Activated CD8-positive, alpha-beta T cell treated with anti-CD3 and anti-CD28 coated beads, Interleukin-2, amount 10 ng/mL, durations not matched to agents 7 days and 5 days (primary cell): Measurements from ENCODE around the gene C20orf204. TPM values are rescaled to one million over a fixed set of nuclear protein-coding genes. Genes with fewer than 3 reads are reported as not detected.

ENCODE experiments used
- ATAC-seq: fragments of 150-1000 bp; cut with Tn5 transposase; one replicate; pipeline ENCODE4 v1.10.0; 2021; ENCODE audit warnings: moderate library complexity
- CTCF ChIA-PET: fragments of 350-600 bp; sonication (Branson Sonifier 250); formaldehyde crosslinking; loops from one replicate; lab custom pipeline; 2021; ENCODE audit warnings: antibody characterized with exemption; lab: Charles Lee
- POLR2A ChIA-PET: fragments of 350-600 bp; sonication (Branson Sonifier 250); formaldehyde crosslinking; loops from one replicate; lab custom pipeline; 2021; ENCODE audit warnings: antibody characterized with exemption; lab: Charles Lee
- DNase-seq: peaks from one replicate; pipeline ENCODE4 v3.0.0-alpha.2; 2020
- H3K27ac Mint-ChIP-seq: one replicate; pipeline ENCODE4 v1.8.0; 2021; ENCODE audit warnings: mild to moderate bottlenecking, mixed read lengths
- H3K27me3 Mint-ChIP-seq: one replicate; pipeline ENCODE4 v1.8.0; 2021; ENCODE audit warnings: low read depth, mixed read lengths
- H3K36me3 Mint-ChIP-seq: one replicate; pipeline ENCODE4 v1.8.0; 2021; ENCODE audit warnings: low read depth, mixed read lengths
- H3K4me1 Mint-ChIP-seq: one replicate; pipeline ENCODE4 v1.8.0; 2021; ENCODE audit warnings: low read depth, mixed read lengths
- H3K4me3 Mint-ChIP-seq: one replicate; pipeline ENCODE4 v1.8.0; 2021; ENCODE audit warnings: mild to moderate bottlenecking, mixed read lengths
- H3K9me3 Mint-ChIP-seq: one replicate; pipeline ENCODE4 v1.8.0; 2022; ENCODE audit warnings: mixed read lengths; ENCODE audit not compliant: insufficient read depth
- total RNA-seq, 2 experiments: library from RNA; stranded (reverse); gene quantifications; one replicate each; pipeline ENCODE4 v1.2.3, GENCODE V29; 2021

Gene C20orf204
- total RNA-seq, 2 experiments from 2014 or later, result 6.4 to 7.6 TPM

GRCh38 chr20:64029293-64030117, 6.5 kb upstream of the C20orf204 start:
- ChIA-PET POLR2A (no interaction called here), CTCF (interaction anchor here (0.6 kb wide), 1 partner anchor 41 kb away, joined by 3 read pairs; no protein-coding TSS in a partner anchor)
- Mint-ChIP-seq H3K27me3 (no peaks in the 10 kb centered on the region), H3K36me3 (peaks cover 69% of the 10 kb centered on the region), H3K4me1 (peaks cover 14% of the 10 kb centered on the region), H3K4me3 (no peak overlapping the region), H3K9me3 (no peaks in the 10 kb centered on the region), H3K27ac (no peak overlapping the region)
- ATAC-seq (no peak), DNase-seq (no peak)

GRCh38 chr20:64030371-64031134, 5.4 kb upstream of the C20orf204 start:
- CTCF ChIA-PET, result no interaction called here
- H3K9me3 Mint-ChIP-seq, result no peaks in the 10 kb centered on the region
- H3K4me3 Mint-ChIP-seq, result no peak overlapping the region
- ATAC-seq (no peak), DNase-seq (no peak)
- peaks cover 73% of the 10 kb centered on the region for H3K36me3 Mint-ChIP-seq
- peaks cover 24% of the 10 kb centered on the region for H3K4me1 Mint-ChIP-seq
- H3K27ac Mint-ChIP-seq, result peak overlapping the region; percentile 34
- H3K27me3 Mint-ChIP-seq, result no peaks in the 10 kb centered on the region
- POLR2A ChIA-PET, result no interaction called here

GRCh38 chr20:64031822-64032314, 4.1 kb upstream of the C20orf204 start:
- H3K27ac Mint-ChIP-seq, result no peak overlapping the region
- H3K4me3 Mint-ChIP-seq, result no peak overlapping the region
- ChIA-PET POLR2A (no interaction called here), CTCF (no interaction called here)
- ATAC-seq, result no peak
- H3K27me3 Mint-ChIP-seq, result no peaks in the 10 kb centered on the region
- DNase-seq, result no peak
- H3K4me1 Mint-ChIP-seq, result peaks cover 37% of the 10 kb centered on the region
- no peaks in the 10 kb centered on the region for H3K9me3 Mint-ChIP-seq
- H3K36me3 Mint-ChIP-seq, result peaks cover 66% of the 10 kb centered on the region

- Mint-ChIP-seq H3K4me3 (no peak overlapping the region), H3K27me3 (no peaks in the 10 kb centered on the region), H3K4me1 (peaks cover 48% of the 10 kb centered on the region), H3K27ac (peak overlapping the region; percentile 99), H3K9me3 (no peaks in the 10 kb centered on the region), H3K36me3 (peaks cover 59% of the 10 kb centered on the region)
- ChIA-PET CTCF (interaction anchor here (0.9 to 1.8 kb wide), 3 partner anchors 23 to 237 kb away, joined by 3 to 6 read pairs (median 3); partner anchors contain the start of gene PRPF6), POLR2A (no interaction called here)
- no peak for DNase-seq
- no peak for ATAC-seq
These were observed 3.0 kb upstream of the C20orf204 start for GRCh38 chr20:64032706-64033624.

- Mint-ChIP-seq H3K27me3 (no peaks in the 10 kb centered on the region), H3K4me3 (peak overlapping the region; percentile 31), H3K4me1 (peaks cover 49% of the 10 kb centered on the region), H3K36me3 (peaks cover 52% of the 10 kb centered on the region), H3K27ac (peak overlapping the region; percentile 99), H3K9me3 (no peaks in the 10 kb centered on the region)
- ATAC-seq (no peak), DNase-seq (no peak)
- ChIA-PET CTCF (interaction anchor here (0.9 to 1.8 kb wide), 4 partner anchors 24 to 238 kb away, joined by 3 to 6 read pairs (median 3); partner anchors contain the start of gene PRPF6), POLR2A (interaction anchor here (0.8 kb wide), 1 partner anchor 56 kb away, joined by 3 read pairs; no protein-coding TSS in a partner anchor)
These were observed 1.9 kb upstream of the C20orf204 start for GRCh38 chr20:64033981-64034493.

- H3K4me3 Mint-ChIP-seq, result peak overlapping the region; percentile 65
- ATAC-seq, result peak; percentile 43
These were observed 683 bp upstream of the C20orf204 start for GRCh38 chr20:64035066-64035932.

GRCh38 chr20:64036346-64037198, 590 bp downstream of the C20orf204 start:
- ChIA-PET CTCF (interaction anchor here (1.1 to 7.5 kb wide), 6 partner anchors 10 to 499 kb away, joined by 3 to 197 read pairs (median 6); partner anchors contain the start of genes PRPF6, SAMD10 and SOX18), POLR2A (interaction anchor here (0.8 to 6.0 kb wide), 6 partner anchors 11 to 141 kb away, joined by 3 to 77 read pairs (median 4); partner anchors contain the start of genes OPRL1, PRPF6, RGS19 and SAMD10)
- Mint-ChIP-seq H3K4me3 (peak overlapping the region; percentile 76), H3K27ac (peak overlapping the region; percentile 99), H3K36me3 (peaks cover 32% of the 10 kb centered on the region), H3K4me1 (peaks cover 74% of the 10 kb centered on the region), H3K9me3 (no peaks in the 10 kb centered on the region), H3K27me3 (no peaks in the 10 kb centered on the region)
- no peak for DNase-seq
- no peak for ATAC-seq

More at GRCh38 chr20:64035066-64035932, 683 bp upstream of the C20orf204 start:
- H3K36me3 Mint-ChIP-seq, result peaks cover 39% of the 10 kb centered on the region
- ChIA-PET POLR2A (interaction anchor here (1.2 to 6.0 kb wide), 2 partner anchors 54 to 140 kb away, joined by 3 to 77 read pairs; partner anchors contain the start of genes PRPF6 and SAMD10), CTCF (interaction anchor here (2.2 to 7.5 kb wide), 2 partner anchors 54 to 61 kb away, joined by 9 to 197 read pairs; partner anchors contain the start of genes PRPF6 and SAMD10)
- H3K4me1 Mint-ChIP-seq, result peaks cover 61% of the 10 kb centered on the region
- no peaks in the 10 kb centered on the region for H3K27me3 Mint-ChIP-seq
- peak; percentile 79 for DNase-seq
- H3K27ac Mint-ChIP-seq, result peak overlapping the region; percentile 99
- H3K9me3 Mint-ChIP-seq, result no peaks in the 10 kb centered on the region

GRCh38 chr20:64037199-64037497, 1.2 kb downstream of the C20orf204 start:
- Mint-ChIP-seq H3K4me1 (peaks cover 80% of the 10 kb centered on the region), H3K9me3 (no peaks in the 10 kb centered on the region), H3K36me3 (peaks cover 26% of the 10 kb centered on the region), H3K27ac (peak overlapping the region; percentile 99), H3K27me3 (no peaks in the 10 kb centered on the region), H3K4me3 (peak overlapping the region; percentile 76)
- ChIA-PET CTCF (interaction anchor here (1.1 to 7.5 kb wide), 7 partner anchors 10 to 499 kb away, joined by 3 to 197 read pairs (median 9); partner anchors contain the start of genes LKAAEAR1, PRPF6, SAMD10 and SOX18), POLR2A (interaction anchor here (0.8 to 6.0 kb wide), 5 partner anchors 10 to 59 kb away, joined by 3 to 77 read pairs (median 4); partner anchors contain the start of genes OPRL1, PRPF6, RGS19 and SAMD10)
- no peak for ATAC-seq
- no peak for DNase-seq
